SK-N-SH (cell line): ENCODE results near the gene TUBGCP6. TPM values are rescaled to one million over a fixed set of nuclear protein-coding genes. Genes with fewer than 3 reads are reported as not detected.

Source experiments
- CTCF ChIA-PET: fragments of 300-600, 350-600 bp; formaldehyde crosslinking; extraction: SDS; loops from one replicate; lab custom pipeline; 2021; lab: Yijun Ruan, JAX
- POLR2A ChIA-PET: fragments of 350-600 bp; sonication (Branson Sonifier 250); formaldehyde crosslinking; extraction: SDS; loops from one replicate; lab custom pipeline; 2020; ENCODE audit warnings: antibody characterized with exemption, inconsistent platforms; lab: Yijun Ruan, JAX
- DNase-seq: peaks from one replicate; pipeline ENCODE4 v3.0.0; 2012
- H2AFZ ChIP-seq: fragments of 200-600 bp; sonication (generic); 2 replicates; pipeline ENCODE4 v1.8.1; 2016; ENCODE audit warnings: antibody characterized with exemption, mild to moderate bottlenecking, low read depth
- H3F3A ChIP-seq: fragments of 200-600 bp; sonication (generic); replicated peaks from 2 replicates; pipeline ENCODE3; 2016; ENCODE audit warnings: antibody characterized with exemption, mild to moderate bottlenecking; ENCODE audit not compliant: insufficient read depth
- H3K27ac ChIP-seq, 2 experiments: fragments of 200-500 bp in 1 of 2; fragments of 200-600 bp in 1 of 2; sonication (Bioruptor generic) in 1 of 2; sonication (generic), shearing (Covaris generic) in 1 of 2; 2 replicates each; pipeline versions ENCODE4 v1.5.1 to v1.6.1; 2014 to 2016; ENCODE audit warnings: low read depth in 2 of 2, inconsistent platforms in 1 of 2, low read length in 1 of 2, mild to moderate bottlenecking in 1 of 2, mixed read lengths in 1 of 2
- H3K27me3 ChIP-seq: fragments of 200-600 bp; sonication (generic), shearing (Covaris generic); 2 replicates; pipeline ENCODE4 v1.6.1; 2016; ENCODE audit warnings: mixed run types; ENCODE audit not compliant: insufficient read depth
- H3K36me3 ChIP-seq, 2 experiments: fragments of 200-500 bp in 1 of 2; fragments of 200-600 bp in 1 of 2; sonication (Bioruptor generic) in 1 of 2; sonication (generic) in 1 of 2; replicated peaks in 1 of 2; 2 replicates each; pipeline versions ENCODE3 to v1.5.1; 2014 to 2016; ENCODE audit warnings: low read length in 1 of 2, mild to moderate bottlenecking in 1 of 2; ENCODE audit not compliant: insufficient read depth in 2 of 2, control insufficient read depth in 1 of 2
- H3K4me1 ChIP-seq, 2 experiments: fragments of 200-500 bp in 1 of 2; fragments of 200-600 bp in 1 of 2; sonication (Bioruptor generic) in 1 of 2; sonication (generic), shearing (Covaris generic) in 1 of 2; 2 replicates each; pipeline versions ENCODE4 v1.5.1 to v1.6.1; 2014 to 2016; ENCODE audit warnings: low read depth in 1 of 2, low read length in 1 of 2, mixed run types in 1 of 2; ENCODE audit not compliant: insufficient read depth in 2 of 2, control insufficient read depth in 1 of 2
- H3K4me2 ChIP-seq: fragments of 200-600 bp; sonication (generic), shearing (Covaris generic); 2 replicates; pipeline ENCODE4 v1.6.1; 2017; ENCODE audit warnings: mixed run types
- H3K4me3 ChIP-seq, 2 experiments: fragments of 200-500 bp in 1 of 2; fragments of 200-600 bp in 1 of 2; sonication (Bioruptor generic) in 1 of 2; sonication (generic), shearing (Covaris generic) in 1 of 2; 2 replicates each; pipeline versions ENCODE4 v1.5.1 to v1.8.1; 2014 to 2016; ENCODE audit warnings: low read depth in 2 of 2, inconsistent platforms in 1 of 2, low read length in 1 of 2, mild to moderate bottlenecking in 1 of 2, mixed read lengths in 1 of 2, moderate library complexity in 1 of 2
- H3K79me2 ChIP-seq: fragments of 200-600 bp; sonication (generic); 2 replicates; pipeline ENCODE4 v1.8.1; 2017; ENCODE audit warnings: mild to moderate bottlenecking; ENCODE audit not compliant: insufficient read depth
- H3K9ac ChIP-seq: fragments of 200-600 bp; sonication (generic); 2 replicates; pipeline ENCODE4 v1.6.1; 2017; ENCODE audit warnings: mixed run types
- H3K9me2 ChIP-seq: fragments of 200-600 bp; sonication (generic); 2 replicates; pipeline ENCODE4 v1.6.1; 2017; ENCODE audit warnings: mixed run types
- H3K9me3 ChIP-seq: fragments of 200-600 bp; sonication (generic); 2 replicates; pipeline ENCODE4 v1.6.1; 2017; ENCODE audit warnings: mixed run types, mild to moderate bottlenecking, moderate library complexity
- H4K20me1 ChIP-seq: fragments of 200-600 bp; sonication (generic); 2 replicates; pipeline ENCODE4 v1.6.1; 2017; ENCODE audit warnings: mild to moderate bottlenecking, mixed run types; ENCODE audit not compliant: insufficient read depth
- CTCF ChIP-seq: fragments of 200-600 bp; sonication (generic); IDR thresholded peaks from 2 replicates; pipeline ENCODE4 v1.6.1; 2017; ENCODE audit warnings: antibody characterized with exemption, mild to moderate bottlenecking, moderate library complexity
- GABPA ChIP-seq: IDR thresholded peaks from 2 replicates; pipeline ENCODE4 v1.4.0; 2012; ENCODE audit warnings: low read depth, mild to moderate bottlenecking
- NRF1 ChIP-seq: IDR thresholded peaks from 2 replicates; pipeline ENCODE4 v1.6.1; 2012; ENCODE audit warnings: low read depth, mild to moderate bottlenecking, low read length
- POLR2AphosphoS5 ChIP-seq: IDR thresholded peaks from 2 replicates; pipeline ENCODE4 v1.6.1; 2012; ENCODE audit warnings: low read depth, low read length
- RAD21 ChIP-seq: IDR thresholded peaks from 2 replicates; pipeline ENCODE4 v1.6.1; 2012; ENCODE audit warnings: mild to moderate bottlenecking, low read length
- SMC3 ChIP-seq: IDR thresholded peaks from 2 replicates; pipeline ENCODE4 v1.6.1; 2012; ENCODE audit warnings: low read depth, low read length, improper control_type of control experiment
- TEAD4 ChIP-seq: IDR thresholded peaks from 2 replicates; pipeline ENCODE4 v1.4.0; 2012; ENCODE audit warnings: mild to moderate bottlenecking, borderline replicate concordance; ENCODE audit not compliant: insufficient read depth
- USF1 ChIP-seq: IDR thresholded peaks from 2 replicates; pipeline ENCODE4 v1.4.0; 2012; ENCODE audit warnings: low read depth, borderline replicate concordance
- WGBS: methylation state at CpG from one replicate; pipeline ENCODE4 v1.1.6; 2017; ENCODE audit warnings: low lambda C conversion rate; 5-methylcytosine and 5-hydroxymethylcytosine counted together
- polyA plus RNA-seq, 3 experiments: library from polyadenylated mRNA; depleted of rRNA; stranded (reverse); fragments of >200 nt; gene quantifications; 2 replicates each; pipeline ENCODE4 v1.2.3, GENCODE V29; 2012
- TF ChIP-seq, protein P1 (sequence below): IDR thresholded peaks from 2 replicates; pipeline ENCODE4 v1.4.0; 2012; ENCODE audit warnings: low read depth, borderline replicate concordance

TUBGCP6 gene
- polyA plus RNA-seq, 1 of the 3 experiments (the other 2 are of a cell fraction) = 40.4 TPM

GRCh38 chr22:50276143-50276542 is 31.3 kb upstream of the TUBGCP6 start:
- TF ChIP-seq CTCF (peak; percentile 49), NRF1 (no peak), SMC3 (peak; percentile 9; the same call in 1 of the 2 replicates), USF1 (no peak), POLR2AphosphoS5 (0 out of 2 replicates have a peak, but pooled peaks have one; percentile 10), RAD21 (peak; percentile 19; the same call in 1 of the 2 replicates), TEAD4 (no peak)
- TF ChIP-seq, protein P1, sequence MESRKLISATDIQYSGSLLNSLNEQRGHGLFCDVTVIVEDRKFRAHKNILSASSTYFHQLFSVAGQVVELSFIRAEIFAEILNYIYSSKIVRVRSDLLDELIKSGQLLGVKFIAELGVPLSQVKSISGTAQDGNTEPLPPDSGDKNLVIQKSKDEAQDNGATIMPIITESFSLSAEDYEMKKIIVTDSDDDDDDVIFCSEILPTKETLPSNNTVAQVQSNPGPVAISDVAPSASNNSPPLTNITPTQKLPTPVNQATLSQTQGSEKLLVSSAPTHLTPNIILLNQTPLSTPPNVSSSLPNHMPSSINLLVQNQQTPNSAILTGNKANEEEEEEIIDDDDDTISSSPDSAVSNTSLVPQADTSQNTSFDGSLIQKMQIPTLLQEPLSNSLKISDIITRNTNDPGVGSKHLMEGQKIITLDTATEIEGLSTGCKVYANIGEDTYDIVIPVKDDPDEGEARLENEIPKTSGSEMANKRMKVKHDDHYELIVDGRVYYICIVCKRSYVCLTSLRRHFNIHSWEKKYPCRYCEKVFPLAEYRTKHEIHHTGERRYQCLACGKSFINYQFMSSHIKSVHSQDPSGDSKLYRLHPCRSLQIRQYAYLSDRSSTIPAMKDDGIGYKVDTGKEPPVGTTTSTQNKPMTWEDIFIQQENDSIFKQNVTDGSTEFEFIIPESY = no peak
- Histone ChIP-seq H3K4me3 (no peak overlapping the region), H4K20me1 (peaks cover 27% of the 10 kb centered on the region; the same call in 1 of the 2 replicates), H3K27me3 (no peaks in the 10 kb centered on the region), H2AFZ (no peak overlapping the region), H3F3A (peaks cover 31% of the 10 kb centered on the region), H3K4me1 (peaks cover 4 to 11% of the 10 kb centered on the region in 2 experiments; a peak in 2 of 4 replicates), H3K36me3 (peaks cover 22 to 64% of the 10 kb centered on the region in 2 experiments), H3K4me2 (no peak overlapping the region), H3K79me2 (no peaks in the 10 kb centered on the region), H3K27ac (no peak overlapping the region), H3K9me3 (no peaks in the 10 kb centered on the region), H3K9ac (no peak overlapping the region), H3K9me2 (no peaks in the 10 kb centered on the region)
- POLR2A ChIA-PET = no interaction called here
- 83% methylated on average over 23 of the region's 25 CpGs for whole genome bisulfite sequencing
- peak; percentile 79 for DNase-seq
- CTCF ChIA-PET = interaction anchor here (0.6 to 7.0 kb wide), 24 partner anchors 8 to 496 kb away, joined by 3 to 101 read pairs (median 5); partner anchors contain the start of genes DENND6B, MAPK12 and PPP6R2

DNA sequence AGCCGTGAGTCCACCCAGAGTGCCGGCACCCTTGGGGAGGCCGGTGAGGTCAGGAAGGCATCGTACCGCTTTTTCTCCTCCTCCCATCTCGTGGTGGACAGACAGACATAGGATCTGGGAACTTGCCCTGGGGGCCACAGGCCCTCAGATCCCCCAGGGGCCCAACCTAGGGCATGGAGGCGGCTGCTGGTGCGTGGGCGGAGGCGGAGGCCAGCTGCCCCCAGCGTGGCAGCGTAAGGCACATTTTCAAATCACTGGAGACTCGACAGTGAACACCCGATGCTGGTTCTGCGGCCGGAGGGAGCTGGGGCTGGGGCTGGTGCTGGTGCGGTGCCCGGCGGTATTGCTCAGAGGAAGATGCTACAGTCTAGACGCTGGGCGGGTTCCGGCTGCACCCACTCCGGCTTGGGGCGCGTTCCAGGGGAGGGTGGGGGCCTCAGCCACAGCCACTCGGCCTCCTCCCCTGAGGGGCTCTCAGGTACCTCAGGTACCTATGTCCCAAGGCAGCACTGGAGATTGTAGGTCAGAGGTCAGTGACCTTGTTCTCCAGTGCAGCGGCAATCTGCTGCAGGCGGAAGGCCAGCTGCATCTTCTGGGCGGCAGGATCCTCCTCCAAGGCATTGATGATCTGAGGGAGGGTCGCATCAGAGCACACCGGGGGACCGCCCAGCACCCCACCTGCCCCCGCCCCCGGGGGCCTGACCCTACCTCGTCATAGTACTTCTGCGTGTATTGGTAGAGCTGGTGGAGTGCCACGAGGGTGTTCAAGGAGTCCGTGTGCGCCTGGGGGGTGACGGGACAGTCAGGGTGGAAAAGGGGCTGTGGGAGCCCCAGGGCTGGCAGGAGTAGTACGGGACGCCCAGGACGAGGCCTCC is 30.6 kb upstream of the TUBGCP6 start:
- peaks cover 34% of the 10 kb centered on the region for H3F3A ChIP-seq
- H4K20me1 ChIP-seq = peaks cover 27% of the 10 kb centered on the region; the same call in 1 of the 2 replicates
- TF ChIP-seq GABPA = no peak
- ChIA-PET CTCF (interaction anchor here (0.7 to 7.0 kb wide), 17 partner anchors 8 to 327 kb away, joined by 3 to 101 read pairs (median 7); partner anchors contain the start of genes DENND6B, MAPK12 and PPP6R2), POLR2A (no interaction called here)
- no peak overlapping the region for H3K4me2 ChIP-seq
- no peaks in the 10 kb centered on the region for H3K27me3 ChIP-seq
- WGBS = 96% methylated on average over 29 of the region's 43 CpGs
- no peaks in the 10 kb centered on the region for H3K9me3 ChIP-seq
- H3K79me2 ChIP-seq = no peaks in the 10 kb centered on the region
- H3K27ac ChIP-seq = no peak overlapping the region; a peak in 1 of 4 replicates
- peaks cover 7 to 13% of the 10 kb centered on the region in 2 experiments; a peak in 2 of 4 replicates for H3K4me1 ChIP-seq
- H3K36me3 ChIP-seq = peaks cover 22 to 58% of the 10 kb centered on the region in 2 experiments
- H3K9me2 ChIP-seq = no peaks in the 10 kb centered on the region
- no peak for DNase-seq
- no peak overlapping the region for H3K9ac ChIP-seq
- no peak overlapping the region for H2AFZ ChIP-seq
- no peak overlapping the region for H3K4me3 ChIP-seq
